GM21515 (cell line): ENCODE measurements around the gene DNMT3A.

ENCODE experiments used
- ATAC-seq: cut with Tn5 transposase; IDR thresholded peaks from one replicate; pipeline ENCODE4 v1.9.1; 2021; ENCODE audit not compliant: unreplicated experiment

The DNMT3A gene

GRCh38 chr2:25245141-25245540, 96.6 kb downstream of the DNMT3A start:
- no peak for ATAC-seq

GRCh38 chr2:25243995-25244394, 97.7 kb downstream of the DNMT3A start:
- no peak for ATAC-seq

GRCh38 chr2:25241452-25241851, 100.3 kb downstream of the DNMT3A start:
- ATAC-seq, result no peak

GRCh38 chr2:25240636-25241035, 101.1 kb downstream of the DNMT3A start:
- no peak for ATAC-seq

- no peak for ATAC-seq
Observed at GRCh38 chr2:25238920-25239319, 102.8 kb downstream of the DNMT3A start.

GRCh38 chr2:25237764-25238163, 104.0 kb downstream of the DNMT3A start:
- ATAC-seq, result no peak

GRCh38 chr2:25236736-25237135, 105.0 kb downstream of the DNMT3A start:
- ATAC-seq, result no peak

GRCh38 chr2:25234738-25235137, 107.0 kb downstream of the DNMT3A start:
- ATAC-seq, result no peak

GRCh38 chr2:25233916-25234605, 107.7 kb downstream of the DNMT3A start:
- ATAC-seq, result no peak

- no peak for ATAC-seq
Observed at GRCh38 chr2:25232248-25232825, 109.4 kb downstream of the DNMT3A start.

GRCh38 chr2:25230948-25231311, 110.8 kb downstream of the DNMT3A start:
- no peak for ATAC-seq

- no peak for ATAC-seq
Observed at GRCh38 chr2:25230198-25230947, 111.4 kb downstream of the DNMT3A start.

GRCh38 chr2:25229279-25230197, 112.2 kb downstream of the DNMT3A start:
- no peak for ATAC-seq

- ATAC-seq, result no peak
Observed at GRCh38 chr2:25228848-25229278, 112.9 kb downstream of the DNMT3A start.

GRCh38 chr2:25227576-25227975, 114.1 kb downstream of the DNMT3A start:
- no peak for ATAC-seq

GRCh38 chr2:25226827-25227226, 114.9 kb downstream of the DNMT3A start:
- no peak for ATAC-seq

GRCh38 chr2:25222477-25223121, 119.1 kb downstream of the DNMT3A start:
- no peak for ATAC-seq

- ATAC-seq, result no peak
Observed at GRCh38 chr2:25221579-25221978, 120.1 kb downstream of the DNMT3A start.

GRCh38 chr2:25220313-25220712, 121.4 kb downstream of the DNMT3A start:
- ATAC-seq, result no peak

- ATAC-seq, result no peak
Observed at GRCh38 chr2:25219621-25220020, 122.1 kb downstream of the DNMT3A start.

- ATAC-seq, result no peak
Observed at GRCh38 chr2:25218100-25218499, 123.6 kb downstream of the DNMT3A start.
